HepG2 (cell line): ENCODE data around the gene MRPS2. TPM values are rescaled to one million over a fixed set of nuclear protein-coding genes. Genes with fewer than 3 reads are reported as not detected.

Experiments used
- ASH2L ChIP-seq: fragments of 300-600, 200-600 bp; sonication (generic); IDR thresholded peaks from 2 replicates; pipeline ENCODE4 v1.7.0; 2017; ENCODE audit warnings: low read depth, mild to moderate bottlenecking, moderate library complexity, mixed read lengths, low read length; ENCODE audit not compliant: insufficient read length
- ATF1 ChIP-seq: IDR thresholded peaks from 2 replicates; pipeline ENCODE4 v1.6.1; 2016; ENCODE audit warnings: mild to moderate bottlenecking, control low read depth
- ATF4 ChIP-seq, 2 experiments: fragments of 450-650 bp in 1 of 2; sonication (generic) in 1 of 2; formaldehyde crosslinking; IDR thresholded peaks; 2 replicates each; pipeline versions ENCODE4 v1.5.0 to v1.8.0; 2020 to 2022; ENCODE audit warnings: mild to moderate bottlenecking in 1 of 2, missing genetic modification reagents in 1 of 2
- DPF2 ChIP-seq: sonication (generic); formaldehyde crosslinking; IDR thresholded peaks from 2 replicates; pipeline ENCODE4 v1.4.0; 2020; ENCODE audit warnings: mild to moderate bottlenecking, low read depth, missing genetic modification reagents, borderline replicate concordance
- E2F1 ChIP-seq: sonication (generic); formaldehyde crosslinking; IDR thresholded peaks from 2 replicates; pipeline ENCODE4 v1.5.0; 2020; ENCODE audit warnings: missing genetic modification reagents
- FOXA3 ChIP-seq: IDR thresholded peaks from 2 replicates; pipeline ENCODE4 v1.6.1; 2016; ENCODE audit warnings: missing genetic modification reagents, missing compliant biosample characterization
- HBP1 ChIP-seq: IDR thresholded peaks from 2 replicates; pipeline ENCODE4 v1.6.1; 2016; ENCODE audit warnings: low read depth, control low read depth
- IRX3 ChIP-seq: sonication (generic); formaldehyde crosslinking; IDR thresholded peaks from 2 replicates; pipeline ENCODE4 v1.8.1; 2023; ENCODE audit warnings: mild to moderate bottlenecking, low read depth, missing genetic modification reagents, borderline replicate concordance
- MTA3 ChIP-seq: sonication (generic); formaldehyde crosslinking; IDR thresholded peaks from 2 replicates; pipeline ENCODE4 v1.4.0; 2020; ENCODE audit warnings: missing genetic modification reagents
- NFKBIZ ChIP-seq: IDR thresholded peaks from 2 replicates; pipeline ENCODE4 v1.6.1; 2018; ENCODE audit warnings: missing genetic modification reagents, missing compliant biosample characterization
- PAF1 ChIP-seq: IDR thresholded peaks from 2 replicates; pipeline ENCODE4 v1.6.1; 2016; ENCODE audit warnings: missing genetic modification reagents, missing compliant biosample characterization
- PAWR ChIP-seq: sonication (generic); formaldehyde crosslinking; IDR thresholded peaks from 2 replicates; pipeline ENCODE4 v1.4.0; 2020; ENCODE audit warnings: missing genetic modification reagents, mild to moderate bottlenecking, borderline replicate concordance
- RBM22 ChIP-seq: fragments of 200-400 bp; formaldehyde crosslinking; optimal IDR thresholded peaks from 2 replicates; pipeline ENCODE3; 2017; ENCODE audit warnings: mild to moderate bottlenecking, low read length, moderate library complexity
- SAP130 ChIP-seq: IDR thresholded peaks from 2 replicates; pipeline ENCODE4 v1.6.1; 2016; ENCODE audit warnings: low read depth
- SMYD3 ChIP-seq: sonication (generic); formaldehyde crosslinking; IDR thresholded peaks from 2 replicates; pipeline ENCODE4 v1.8.1; 2023; ENCODE audit warnings: mild to moderate bottlenecking, missing genetic modification reagents
- SRSF1 ChIP-seq: fragments of 200-400 bp; formaldehyde crosslinking; optimal IDR thresholded peaks from 2 replicates; pipeline ENCODE3; 2017; ENCODE audit warnings: mild to moderate bottlenecking, low read depth, low read length, moderate library complexity
- SUZ12 ChIP-seq: fragments of 150-350 bp; IDR thresholded peaks from 2 replicates; pipeline ENCODE4 v1.6.1; 2014; ENCODE audit warnings: low read depth, low read length
- TBX2 ChIP-seq: sonication (generic); formaldehyde crosslinking; IDR thresholded peaks from 2 replicates; pipeline ENCODE4 v1.5.0; 2020; ENCODE audit warnings: missing genetic modification reagents, mild to moderate bottlenecking, borderline replicate concordance
- THAP11 ChIP-seq: IDR thresholded peaks from 2 replicates; pipeline ENCODE4 v1.6.1; 2016; ENCODE audit warnings: missing biosample characterization, missing genetic modification reagents
- THYN1 ChIP-seq: sonication (generic); formaldehyde crosslinking; IDR thresholded peaks from 2 replicates; pipeline ENCODE4 v1.8.1; 2023; ENCODE audit warnings: low read depth, mild to moderate bottlenecking, moderate library complexity, missing genetic modification reagents, borderline replicate concordance
- ZFP37 ChIP-seq: sonication (generic); formaldehyde crosslinking; IDR thresholded peaks from 2 replicates; pipeline ENCODE4 v1.4.0; 2020; ENCODE audit warnings: missing genetic modification reagents, borderline replicate concordance
- ZNF20 ChIP-seq: sonication (generic); formaldehyde crosslinking; IDR thresholded peaks from 2 replicates; pipeline ENCODE4 v1.4.0; 2020; ENCODE audit warnings: mild to moderate bottlenecking, moderate library complexity, missing genetic modification reagents
- ZNF280D ChIP-seq: sonication (generic); formaldehyde crosslinking; IDR thresholded peaks from 2 replicates; pipeline ENCODE4 v1.5.1; 2020; ENCODE audit warnings: mild to moderate bottlenecking, missing genetic modification reagents
- ZNF446 ChIP-seq: sonication (generic); formaldehyde crosslinking; IDR thresholded peaks from 2 replicates; pipeline ENCODE4 v1.5.0; 2020; ENCODE audit warnings: mild to moderate bottlenecking, missing genetic modification reagents
- ZNF777 ChIP-seq: sonication (generic); formaldehyde crosslinking; IDR thresholded peaks from 2 replicates; pipeline ENCODE4 v1.4.0; 2020; ENCODE audit warnings: missing genetic modification reagents
- polyA plus RNA-seq, 8 experiments: library from polyadenylated mRNA; depleted of rRNA in 3 of 8; stranded (reverse) in 7 of 8; unstranded in 1 of 8; fragments of >200 nt; fragmentation: Illumina TruSeq in 4 of 8; extraction: Trizol in 4 of 8; gene quantifications; 2 replicates each; pipeline versions ENCODE4 v1.2.1 to v1.2.3, GENCODE V29; 2011 to 2016; ENCODE audit warnings: low read depth in 4 of 8, missing spikeins in 1 of 8, mixed read lengths in 1 of 8; ENCODE audit not compliant: insufficient read depth in 1 of 8
- total RNA-seq, 5 experiments: library from RNA; depleted of rRNA; stranded (reverse); fragments of >200 nt; fragmentation: Illumina TruSeq; extraction: Trizol; gene quantifications; 2 replicates each; pipeline ENCODE4 v1.2.3, GENCODE V29; 2016; ENCODE audit warnings: low read depth in 1 of 5

The MRPS2 gene
- total and polyA plus RNA-seq, 2 of the 13 experiments (the other 11 are each of a cell fraction or from before 2014, with no cell fraction given) = 44.4 to 86.7 TPM

- TF ChIP-seq ATF4 (CRISPR knock-in tag; IDR thresholded peaks at IDR 0.05) (no peak), E2F1 (CRISPR knock-in tag) (no peak), SAP130 (peak; percentile 36; the same call in 1 of the 2 replicates), THAP11 (CRISPR knock-in tag) (0 out of 2 replicates have a peak, but pooled peaks have one; percentile 29), RBM22 (no peak), ZFP37 (CRISPR knock-in tag) (no peak), ATF1 (CRISPR knock-in tag) (no peak), SUZ12 (no peak), HBP1 (CRISPR knock-in tag) (0 out of 2 replicates have a peak, but pooled peaks have one; percentile 33), IRX3 (CRISPR knock-in tag) (no peak), ZNF20 (no peak), ASH2L (no peak), PAF1 (CRISPR knock-in tag) (no peak), PAWR (no peak), SMYD3 (CRISPR knock-in tag) (no peak), MTA3 (CRISPR knock-in tag) (no peak), THYN1 (no peak), NFKBIZ (CRISPR knock-in tag) (no peak), TBX2 (CRISPR knock-in tag) (0 out of 2 replicates have a peak, but pooled peaks have one; percentile 14), SRSF1 (peak; percentile 40), ZNF446 (no peak), ZNF777 (CRISPR knock-in tag) (0 out of 2 replicates have a peak, but pooled peaks have one; percentile 17), DPF2 (CRISPR knock-in tag) (no peak), ZNF280D (CRISPR knock-in tag) (no peak), FOXA3 (CRISPR knock-in tag) (no peak)
These were observed 21.5 kb upstream of the MRPS2 start (continued) for GRCh38 chr9:135478829-135479468.
